Activated CD4-positive, alpha-beta T cell treated with anti-CD3 and anti-CD28 coated beads for 36 hours (primary cell): Measurements from ENCODE around the gene LRMDA. TPM values are rescaled to one million over a fixed set of nuclear protein-coding genes. Genes with fewer than 3 reads are reported as not detected.
"Not testable (repeated sequence)": the region's sequence is repeated elsewhere in the genome, so short reads cannot be mapped to it uniquely, and the experiment has no call there.

ENCODE experiments used
- ATAC-seq: fragments of 200-7000 bp; cut with Tn5 transposase; one replicate; pipeline ENCODE4 v1.10.0; 2021; ENCODE audit warnings: mild to moderate bottlenecking, moderate library complexity
- CTCF ChIA-PET: fragments of 350-600 bp; sonication (Branson Sonifier 250); formaldehyde crosslinking; loops from one replicate; lab custom pipeline; 2021; ENCODE audit warnings: antibody characterized with exemption; lab: Charles Lee
- POLR2A ChIA-PET: fragments of 350-600 bp; sonication (Branson Sonifier 250); formaldehyde crosslinking; loops from one replicate; lab custom pipeline; 2021; ENCODE audit warnings: antibody characterized with exemption, inconsistent platforms; lab: Charles Lee
- DNase-seq: peaks from one replicate; pipeline ENCODE4 v3.0.0-alpha.2; 2020
- H3K27ac Mint-ChIP-seq: one replicate; pipeline ENCODE4 v1.8.0; 2021; ENCODE audit warnings: mixed read lengths
- H3K27me3 Mint-ChIP-seq: one replicate; pipeline ENCODE4 v1.8.0; 2021; ENCODE audit warnings: mixed read lengths
- H3K36me3 Mint-ChIP-seq: one replicate; pipeline ENCODE4 v1.8.0; 2021; ENCODE audit warnings: low read depth, mixed read lengths
- H3K4me1 Mint-ChIP-seq: one replicate; pipeline ENCODE4 v1.8.0; 2021; ENCODE audit warnings: mixed read lengths
- H3K4me3 Mint-ChIP-seq: one replicate; pipeline ENCODE4 v1.8.0; 2021; ENCODE audit warnings: mild to moderate bottlenecking, moderate library complexity, mixed read lengths
- H3K9me3 Mint-ChIP-seq: one replicate; pipeline ENCODE4 v1.8.0; 2021; ENCODE audit warnings: low read depth, mixed read lengths
- intact Hi-C, 2 experiments: fragments of 100-400 bp; cut with DNase I in 1 of 2; cut with micrococcal nuclease in 1 of 2; formaldehyde crosslinking; loops; one replicate each; pipeline versions ENCODE4 v1.14.2 to v1.15.1; 2022 to 2024; cut with DNase I, micrococcal nuclease
- total RNA-seq, 2 experiments: library from RNA; stranded (reverse); gene quantifications; one replicate each; pipeline ENCODE4 v1.2.3, GENCODE V29; 2021

Gene LRMDA
- total RNA-seq, 2 experiments from 2014 or later, result not detected

DNA sequence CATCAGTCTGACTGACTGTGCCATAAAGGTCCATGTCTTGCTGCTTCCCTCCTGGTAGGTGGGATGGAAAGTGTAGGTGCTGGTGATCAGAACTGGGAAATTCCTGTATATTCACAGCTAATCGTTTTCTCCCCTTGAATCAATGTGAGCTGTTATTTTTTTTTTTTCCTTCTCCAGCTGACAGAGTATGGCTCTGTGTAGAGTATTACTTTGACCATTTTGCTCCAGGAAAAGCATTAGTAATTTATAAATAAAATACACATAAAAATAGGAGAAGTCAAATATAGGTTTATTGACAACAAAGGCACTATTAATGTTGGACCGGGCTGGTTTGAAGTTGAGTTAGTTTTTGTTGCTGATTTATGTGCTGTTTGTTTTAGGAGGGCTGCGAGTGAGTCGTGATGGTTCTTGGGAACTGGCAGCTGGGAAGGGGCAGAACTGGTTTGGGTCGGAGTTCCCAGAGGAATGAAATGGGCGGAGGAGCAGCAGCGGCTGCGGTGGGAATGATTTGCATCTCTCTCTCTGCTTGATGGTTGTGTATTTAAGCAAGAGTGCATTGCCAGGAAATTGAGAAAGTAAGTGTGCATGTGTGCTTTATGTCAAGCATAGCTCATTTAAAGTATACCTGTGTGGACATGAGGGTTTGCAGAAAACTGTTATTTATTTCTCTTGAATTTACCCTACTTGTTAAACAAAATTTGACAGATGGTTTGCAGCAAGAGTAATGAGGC is 80.9 kb downstream of the LRMDA start:
- Mint-ChIP-seq H3K27ac (no peak overlapping the region), H3K27me3 (peaks cover 11% of the 10 kb centered on the region), H3K4me3 (no peak overlapping the region), H3K36me3 (no peaks in the 10 kb centered on the region), H3K9me3 (no peaks in the 10 kb centered on the region), H3K4me1 (peaks cover 2% of the 10 kb centered on the region)
- ATAC-seq (no peak), DNase-seq (no peak)
- intact Hi-C loops, result no loop called here
- POLR2A ChIA-PET, result no interaction called here
- CTCF ChIA-PET, result interaction anchor here (0.6 kb wide), 2 partner anchors 87 to 117 kb away, joined by 3 read pairs; no protein-coding TSS in a partner anchor

DNA sequence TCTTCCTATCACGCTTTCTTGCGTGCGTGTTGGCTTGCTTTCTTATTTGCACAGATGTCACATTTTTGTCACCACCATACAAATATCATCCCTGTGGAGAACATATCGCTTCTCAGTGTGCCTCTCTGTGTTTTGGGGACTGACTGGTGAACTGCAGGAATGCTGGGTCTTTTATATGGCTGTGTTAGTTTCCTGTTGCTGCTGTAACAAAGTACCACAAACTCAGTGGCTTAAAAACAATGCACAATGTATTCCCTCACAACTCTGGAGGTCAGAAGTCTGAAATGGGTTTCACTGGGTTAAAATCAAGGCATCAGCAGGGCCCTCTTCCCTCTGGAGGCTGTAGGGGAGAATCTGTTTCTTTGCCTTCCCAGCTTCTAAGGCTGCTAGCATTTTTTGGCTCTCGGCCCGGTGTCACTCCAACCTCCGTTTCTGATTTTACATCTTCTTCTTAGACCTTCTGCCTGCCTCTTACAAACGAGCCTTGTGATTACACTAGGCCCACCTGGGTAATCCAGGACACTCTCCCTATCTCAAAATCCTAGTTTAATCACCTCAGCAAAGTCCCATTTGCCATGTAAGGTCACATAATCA is 82.0 kb downstream of the LRMDA start:
- H3K9me3 Mint-ChIP-seq, result peaks cover 1% of the 10 kb centered on the region
- CTCF ChIA-PET, result interaction anchor here (0.6 to 0.7 kb wide), 2 partner anchors 88 to 1039 kb away, joined by 3 to 4 read pairs; no protein-coding TSS in a partner anchor

DNA sequence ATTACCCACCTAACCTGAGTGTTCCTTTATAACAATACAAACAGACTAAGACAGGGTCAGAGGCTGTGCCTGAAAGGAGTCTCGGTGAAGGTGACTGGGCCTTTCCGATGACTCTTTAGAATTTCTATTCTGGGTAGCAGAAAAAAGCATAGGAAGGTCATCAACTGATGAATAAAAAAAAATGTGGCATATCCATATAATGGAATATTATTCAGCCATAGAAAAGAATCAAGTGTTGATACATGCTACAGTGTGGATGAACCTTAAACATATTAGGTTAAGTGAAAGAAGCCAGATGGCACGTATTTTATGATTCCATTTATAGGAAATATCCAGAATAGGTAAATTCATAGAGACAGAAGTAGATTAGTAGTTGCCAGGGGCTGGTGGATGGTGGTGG is 83.4 kb downstream of the LRMDA start:
- intact Hi-C loops, result no loop called here
- DNase-seq, result no peak
- POLR2A ChIA-PET, result no interaction called here
- ATAC-seq, result no peak
- Mint-ChIP-seq H3K36me3 (no peaks in the 10 kb centered on the region), H3K4me3 (no peak overlapping the region), H3K27me3 (peaks cover 11% of the 10 kb centered on the region), H3K9me3 (peaks cover 1% of the 10 kb centered on the region), H3K27ac (no peak overlapping the region), H3K4me1 (no peaks in the 10 kb centered on the region)
- CTCF ChIA-PET, result no interaction called here

More for the DNA sequence above, 82.0 kb downstream of the LRMDA start:
- Mint-ChIP-seq H3K36me3 (no peaks in the 10 kb centered on the region), H3K27ac (no peak overlapping the region), H3K27me3 (peaks cover 11% of the 10 kb centered on the region), H3K4me1 (peaks cover 2% of the 10 kb centered on the region), H3K4me3 (no peak overlapping the region)
- POLR2A ChIA-PET, result no interaction called here
- DNase-seq, result no peak
- intact Hi-C loops, result no loop called here
- ATAC-seq, result no peak

DNA sequence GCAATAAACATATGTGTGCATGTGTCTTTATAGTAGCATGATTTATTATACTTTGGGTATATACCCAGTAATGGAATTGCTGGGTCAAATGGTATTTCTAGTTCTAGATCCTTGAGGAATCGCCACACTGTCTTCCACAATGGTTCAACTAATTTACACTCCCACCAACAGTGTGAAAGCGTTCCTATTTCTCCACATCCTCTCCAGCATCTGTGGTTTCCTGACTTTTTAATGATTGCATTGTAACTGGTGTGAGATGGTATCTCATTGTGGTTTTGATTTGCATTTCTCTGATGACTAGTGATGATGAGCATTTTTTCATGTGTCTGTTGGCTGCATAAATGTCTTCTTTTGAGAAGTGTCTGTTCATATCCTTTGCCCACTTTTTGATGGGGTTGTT is 84.7 kb downstream of the LRMDA start:
- ATAC-seq, intact Hi-C loops, POLR2A ChIA-PET, H3K4me1 Mint-ChIP-seq, DNase-seq, CTCF ChIA-PET, H3K36me3 Mint-ChIP-seq, H3K27ac Mint-ChIP-seq, H3K4me3 Mint-ChIP-seq, H3K9me3 Mint-ChIP-seq: not testable (repeated sequence)
- H3K27me3 Mint-ChIP-seq, result peaks cover 13% of the 10 kb centered on the region

DNA sequence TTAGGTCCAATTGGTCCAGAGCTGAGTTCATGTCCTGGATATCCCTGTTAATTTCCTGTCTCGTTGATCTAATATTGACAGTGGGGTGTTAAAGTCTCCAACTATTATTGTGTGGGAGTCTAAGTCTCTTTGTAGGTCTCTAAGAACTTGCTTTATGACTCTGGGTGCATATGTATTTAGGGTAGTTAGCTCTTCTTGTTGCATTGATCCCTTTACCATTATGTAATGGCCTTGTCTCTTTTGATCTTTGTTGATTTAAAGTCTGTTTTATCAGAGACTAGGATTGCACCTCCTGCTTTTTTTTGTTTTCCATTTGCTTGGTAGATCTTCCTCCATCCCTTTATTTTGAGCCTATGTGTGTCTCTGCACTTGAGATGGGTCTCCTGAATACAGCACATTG is 87.8 kb downstream of the LRMDA start:
- H3K4me1 Mint-ChIP-seq, intact Hi-C loops, DNase-seq, POLR2A ChIA-PET, ATAC-seq, H3K27ac Mint-ChIP-seq, CTCF ChIA-PET, H3K36me3 Mint-ChIP-seq, H3K4me3 Mint-ChIP-seq, H3K9me3 Mint-ChIP-seq: not testable (repeated sequence)
- H3K27me3 Mint-ChIP-seq, result peaks cover 17% of the 10 kb centered on the region

DNA sequence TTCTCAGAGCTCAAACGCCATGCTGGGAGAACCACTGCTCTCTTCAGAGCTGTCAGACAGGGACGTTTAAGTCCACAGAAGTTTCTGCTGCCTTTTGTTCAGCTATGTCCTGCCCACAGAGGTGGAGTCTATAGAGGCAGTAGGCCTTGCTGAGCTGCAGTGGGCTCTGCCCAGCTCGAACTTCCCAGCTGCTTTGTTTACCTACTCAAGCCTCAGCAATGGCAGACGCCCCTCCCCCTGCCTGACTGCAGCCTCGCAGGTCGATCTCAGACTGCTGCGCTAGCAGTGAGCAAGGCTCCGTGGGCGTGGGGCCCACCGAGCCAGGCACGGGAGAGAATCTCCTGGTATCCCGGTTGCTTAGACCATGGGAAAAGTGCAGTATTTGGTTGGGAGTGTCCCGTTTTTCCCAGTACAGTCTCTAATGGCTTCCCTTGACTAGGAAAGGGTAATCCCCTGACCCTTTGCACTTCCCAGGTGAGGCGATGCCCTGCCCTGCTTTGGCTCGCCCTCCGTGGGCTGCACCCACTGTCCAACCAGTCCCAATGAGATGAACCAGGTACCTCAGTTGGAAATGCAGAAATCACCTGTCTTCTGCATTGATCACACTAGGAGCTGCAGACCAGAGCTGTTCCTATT is 89.9 kb downstream of the LRMDA start:
- intact Hi-C loops, H3K4me3 Mint-ChIP-seq, H3K4me1 Mint-ChIP-seq, CTCF ChIA-PET, DNase-seq, POLR2A ChIA-PET, ATAC-seq, H3K27ac Mint-ChIP-seq, H3K9me3 Mint-ChIP-seq, H3K36me3 Mint-ChIP-seq: not testable (repeated sequence)
- peaks cover 19% of the 10 kb centered on the region for H3K27me3 Mint-ChIP-seq

DNA sequence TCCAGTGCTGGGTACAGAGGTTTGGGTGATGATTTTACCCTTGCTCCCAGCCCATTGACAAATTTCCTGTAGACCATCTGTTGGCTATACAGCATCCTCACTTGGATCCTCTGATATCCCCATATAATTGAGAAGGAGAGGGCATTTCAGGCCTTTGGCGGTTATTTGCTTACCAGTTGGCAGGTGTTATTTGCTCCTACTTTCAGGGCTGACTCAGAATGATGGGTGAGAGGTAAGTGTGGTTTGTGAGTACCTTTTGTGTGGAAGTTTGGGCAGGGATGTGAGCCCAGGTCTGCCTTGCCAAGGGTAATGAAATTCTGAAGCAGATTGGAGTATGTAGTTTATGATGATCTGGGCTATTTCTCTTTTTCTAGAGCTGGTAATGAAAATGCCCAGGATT is 93.6 kb downstream of the LRMDA start:
- Mint-ChIP-seq H3K27me3 (peaks cover 25% of the 10 kb centered on the region), H3K36me3 (no peaks in the 10 kb centered on the region), H3K4me3 (no peak overlapping the region), H3K9me3 (no peaks in the 10 kb centered on the region), H3K27ac (no peak overlapping the region), H3K4me1 (no peaks in the 10 kb centered on the region)
- DNase-seq (no peak), ATAC-seq (no peak)
- intact Hi-C loops, result no loop called here
- ChIA-PET POLR2A (no interaction called here), CTCF (no interaction called here)

DNA sequence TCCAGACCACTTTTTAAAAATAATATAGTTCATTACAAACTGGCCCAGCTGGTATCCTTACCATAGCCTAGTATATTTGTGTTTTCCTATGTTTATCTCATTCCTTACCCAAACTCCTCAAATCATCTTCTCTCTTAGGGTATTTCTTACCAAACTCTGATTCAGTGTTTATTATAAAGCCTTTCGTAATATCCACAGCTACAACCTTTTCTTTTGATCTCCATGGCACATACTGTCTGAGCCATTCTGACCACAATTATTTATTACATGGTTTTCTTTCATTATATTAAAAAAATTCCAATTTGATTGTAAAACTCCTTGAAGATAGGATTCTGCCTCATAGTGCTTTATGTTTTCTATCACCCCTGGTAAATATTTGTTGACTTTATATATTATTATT is 94.2 kb downstream of the LRMDA start:
- ChIA-PET POLR2A (no interaction called here), CTCF (no interaction called here)
- ATAC-seq (no peak), DNase-seq (no peak)
- Mint-ChIP-seq H3K4me3 (no peak overlapping the region), H3K27ac (no peak overlapping the region), H3K4me1 (no peaks in the 10 kb centered on the region), H3K9me3 (no peaks in the 10 kb centered on the region), H3K27me3 (peaks cover 21% of the 10 kb centered on the region), H3K36me3 (no peaks in the 10 kb centered on the region)
- intact Hi-C loops, result no loop called here

DNA sequence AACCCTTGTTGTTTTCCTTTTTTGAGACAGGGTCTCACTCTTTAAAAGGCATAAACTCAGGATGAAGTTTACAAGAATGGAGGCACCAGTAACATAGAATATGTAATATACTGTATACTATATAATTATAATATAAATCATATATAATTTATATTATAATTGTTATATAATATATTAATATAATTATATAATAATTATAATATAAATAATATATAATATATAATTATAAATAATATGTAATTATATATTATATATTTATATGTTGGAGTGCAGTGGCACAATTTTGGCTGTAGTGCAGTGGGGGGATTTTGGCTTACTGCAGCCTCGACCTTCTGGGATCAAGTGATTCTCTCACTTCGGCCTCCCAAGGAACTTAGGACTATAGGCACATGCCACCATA is 96.1 kb downstream of the LRMDA start:
- peaks cover 17% of the 10 kb centered on the region for H3K27me3 Mint-ChIP-seq
- ChIA-PET POLR2A (no interaction called here), CTCF (no interaction called here)
- DNase-seq (no peak), ATAC-seq (no peak)
- intact Hi-C loops, result no loop called here
- H3K36me3 Mint-ChIP-seq, result no peaks in the 10 kb centered on the region
- no peaks in the 10 kb centered on the region for H3K4me1 Mint-ChIP-seq
- no peaks in the 10 kb centered on the region for H3K9me3 Mint-ChIP-seq
- no peak overlapping the region for H3K4me3 Mint-ChIP-seq
- H3K27ac Mint-ChIP-seq, result no peak overlapping the region

DNA sequence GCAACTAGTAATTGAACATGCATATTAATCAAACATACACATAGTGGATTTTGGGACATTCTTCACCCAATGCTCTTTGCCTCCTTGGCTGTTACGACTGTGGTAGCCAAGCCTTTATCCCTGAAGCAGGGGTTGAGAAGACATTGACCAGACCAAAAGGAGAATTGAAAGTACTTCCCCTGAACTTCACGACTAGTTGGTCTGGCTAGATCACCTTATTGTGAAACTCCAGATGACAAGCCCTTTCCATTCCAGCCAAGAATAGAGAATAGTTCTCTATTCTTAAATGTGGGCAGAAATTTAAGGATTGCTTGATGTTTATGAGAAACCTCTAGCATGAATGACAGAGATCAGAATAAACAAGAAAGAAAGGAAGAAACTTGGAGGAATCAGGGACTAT is 97.0 kb downstream of the LRMDA start:
- no peaks in the 10 kb centered on the region for H3K9me3 Mint-ChIP-seq
- H3K27ac Mint-ChIP-seq, result no peak overlapping the region
- H3K4me1 Mint-ChIP-seq, result no peaks in the 10 kb centered on the region
- ATAC-seq (no peak), DNase-seq (no peak)
- intact Hi-C loops, result no loop called here
- no peak overlapping the region for H3K4me3 Mint-ChIP-seq
- CTCF ChIA-PET, result no interaction called here
- POLR2A ChIA-PET, result no interaction called here
- H3K36me3 Mint-ChIP-seq, result no peaks in the 10 kb centered on the region
- H3K27me3 Mint-ChIP-seq, result peaks cover 16% of the 10 kb centered on the region

DNA sequence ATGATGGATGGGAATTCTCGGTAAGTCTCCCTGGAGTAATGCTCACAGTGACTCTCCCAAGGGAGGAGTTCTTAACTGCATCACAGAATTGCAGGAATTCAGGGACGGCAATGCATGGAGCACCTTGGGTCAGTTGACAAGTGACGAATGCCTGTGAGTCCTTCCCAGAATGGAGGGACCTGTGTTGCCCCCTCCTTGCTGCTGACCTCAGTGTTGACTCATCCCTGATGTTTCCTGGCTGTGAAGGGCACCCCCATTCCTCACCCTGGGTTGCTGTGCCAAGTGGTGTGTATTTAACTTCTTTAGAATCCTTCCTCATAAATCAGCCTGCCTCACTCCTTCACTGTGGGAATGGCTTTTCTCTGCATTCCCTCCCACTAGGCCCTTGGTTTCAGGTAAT is 98.9 kb downstream of the LRMDA start:
- Mint-ChIP-seq H3K9me3 (no peaks in the 10 kb centered on the region), H3K27me3 (peaks cover 10% of the 10 kb centered on the region), H3K4me1 (no peaks in the 10 kb centered on the region), H3K36me3 (no peaks in the 10 kb centered on the region), H3K27ac (no peak overlapping the region), H3K4me3 (no peak overlapping the region)
- ChIA-PET POLR2A (no interaction called here), CTCF (interaction anchor here (1.3 kb wide), 1 partner anchor 8 kb away, joined by 3 read pairs; no protein-coding TSS in a partner anchor)
- ATAC-seq (no peak), DNase-seq (no peak)
- intact Hi-C loops, result no loop called here

DNA sequence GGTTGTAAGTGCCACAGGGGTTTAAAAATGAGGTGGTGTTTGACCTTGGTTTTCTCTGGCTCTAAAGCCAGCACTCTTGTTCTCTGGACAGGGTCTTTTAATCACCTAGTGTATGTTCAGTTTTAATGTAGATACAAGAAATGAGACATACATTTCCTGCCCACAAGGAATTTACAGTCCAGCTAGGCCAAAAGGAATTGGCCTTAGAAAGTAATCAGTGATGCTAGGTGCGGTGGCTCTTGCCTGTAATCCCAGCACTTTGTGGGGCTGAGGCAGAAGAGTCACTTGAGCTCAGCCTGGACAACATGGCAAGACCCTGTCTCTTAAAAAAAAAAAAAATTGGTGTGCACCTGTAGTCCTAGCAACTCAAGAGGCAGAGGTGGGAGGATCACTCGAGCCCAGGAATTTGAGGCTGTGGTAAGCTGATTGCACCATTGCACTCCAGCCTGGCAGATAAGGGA is 100.2 kb downstream of the LRMDA start:
- DNase-seq (no peak), ATAC-seq (no peak)
- Mint-ChIP-seq H3K36me3 (no peaks in the 10 kb centered on the region), H3K4me1 (no peaks in the 10 kb centered on the region), H3K9me3 (no peaks in the 10 kb centered on the region), H3K27me3 (peaks cover 10% of the 10 kb centered on the region), H3K4me3 (no peak overlapping the region), H3K27ac (no peak overlapping the region)
- ChIA-PET CTCF (no interaction called here), POLR2A (no interaction called here)
- intact Hi-C loops, result no loop called here
